HEK293T (cell line): ENCODE data around the gene EPHB2.
"Not testable (repeated sequence)": the region's sequence is repeated elsewhere in the genome, so short reads cannot be mapped to it uniquely, and the experiment has no call there.

ENCODE experiments used
- ARNT ChIP-seq: fragments of 450-650 bp; IDR thresholded peaks from 2 replicates; pipeline ENCODE4 v1.6.1; 2017; ENCODE audit warnings: mild to moderate bottlenecking
- BHLHE40 ChIP-seq: fragments of 450-650 bp; IDR thresholded peaks from 2 replicates; pipeline ENCODE4 v1.6.1; 2016; ENCODE audit warnings: mild to moderate bottlenecking, moderate library complexity, borderline replicate concordance
- ELF4 ChIP-seq: fragments of 450-650 bp; IDR thresholded peaks from 2 replicates; pipeline ENCODE4 v1.6.1; 2017; ENCODE audit warnings: antibody characterized with exemption
- FOXA1 ChIP-seq: fragments of 450-650 bp; IDR thresholded peaks from 2 replicates; pipeline ENCODE4 v1.6.1; 2016; ENCODE audit warnings: mild to moderate bottlenecking
- FOXK2 ChIP-seq: fragments of 450-650 bp; IDR thresholded peaks from 2 replicates; pipeline ENCODE4 v1.6.1; 2016; ENCODE audit warnings: mild to moderate bottlenecking
- FOXM1 ChIP-seq: fragments of 450-650 bp; IDR thresholded peaks from 2 replicates; pipeline ENCODE4 v1.6.1; 2017; ENCODE audit warnings: mild to moderate bottlenecking, borderline replicate concordance
- HDGF ChIP-seq: fragments of 450-650 bp; IDR thresholded peaks from 2 replicates; pipeline ENCODE4 v1.6.1; 2017; ENCODE audit warnings: antibody characterized with exemption, borderline replicate concordance
- LEF1 ChIP-seq: fragments of 450-650 bp; IDR thresholded peaks from 2 replicates; pipeline ENCODE4 v1.6.1; 2017; ENCODE audit warnings: mild to moderate bottlenecking, borderline replicate concordance
- NFRKB ChIP-seq: fragments of 450-650 bp; IDR thresholded peaks from 2 replicates; pipeline ENCODE4 v1.6.1; 2016; ENCODE audit warnings: mild to moderate bottlenecking, moderate library complexity
- SP1 ChIP-seq: fragments of 450-650 bp; IDR thresholded peaks from 2 replicates; pipeline ENCODE4 v1.6.1; 2017
- SUZ12 ChIP-seq: fragments of 450-650 bp; IDR thresholded peaks from 2 replicates; pipeline ENCODE4 v1.6.1; 2016; ENCODE audit warnings: mild to moderate bottlenecking
- TARDBP ChIP-seq: fragments of 450-650 bp; IDR thresholded peaks from 2 replicates; pipeline ENCODE4 v1.6.1; 2016
- ZNF384 ChIP-seq: fragments of 450-650 bp; IDR thresholded peaks from 2 replicates; pipeline ENCODE4 v1.6.1; 2016
- TF ChIP-seq, protein P1 (sequence below): fragments of 450-650 bp; IDR thresholded peaks from 2 replicates; pipeline ENCODE4 v1.6.1; 2016

DNA sequence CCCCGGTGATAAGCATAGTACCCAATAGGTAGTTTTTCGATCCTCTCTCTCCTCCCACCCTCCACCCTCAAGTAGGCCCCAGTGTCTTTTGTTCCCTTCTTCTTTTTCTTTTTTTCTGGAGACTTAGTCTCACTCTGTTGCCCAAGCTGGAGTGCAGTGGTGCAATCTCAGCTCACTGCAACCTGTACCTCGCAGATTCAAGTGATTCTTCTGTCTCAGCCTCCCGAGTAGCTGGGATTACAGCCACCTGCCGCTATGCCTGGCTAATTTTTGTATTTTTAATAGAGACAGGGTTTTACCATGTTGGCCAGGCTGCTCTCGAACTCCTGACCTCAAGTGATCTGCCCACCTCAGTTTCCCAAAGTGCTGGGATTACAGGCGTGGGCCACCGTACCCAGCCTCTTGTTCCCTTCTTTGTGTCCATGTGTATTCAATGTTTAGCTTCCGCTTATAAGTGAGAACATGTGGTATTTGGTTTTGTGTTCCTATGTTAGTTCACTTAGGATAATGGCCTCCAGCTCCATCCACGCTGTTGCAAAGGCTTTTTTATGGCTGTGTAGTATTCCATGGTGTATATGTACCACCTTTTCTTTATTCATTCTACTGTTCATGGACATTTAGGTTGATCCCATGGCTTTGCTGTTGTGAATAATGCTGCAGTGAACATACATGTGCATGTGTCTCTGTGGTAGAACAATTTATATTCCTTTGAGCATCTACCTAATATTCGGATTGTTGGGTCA is 133.0 kb downstream of the EPHB2 start:
- not testable (repeated sequence) for TF ChIP-seq LEF1, FOXM1, FOXK2, ZNF384, BHLHE40, SP1, TARDBP, NFRKB, SUZ12, ARNT, HDGF, ELF4, FOXA1
- TF ChIP-seq, protein P1, sequence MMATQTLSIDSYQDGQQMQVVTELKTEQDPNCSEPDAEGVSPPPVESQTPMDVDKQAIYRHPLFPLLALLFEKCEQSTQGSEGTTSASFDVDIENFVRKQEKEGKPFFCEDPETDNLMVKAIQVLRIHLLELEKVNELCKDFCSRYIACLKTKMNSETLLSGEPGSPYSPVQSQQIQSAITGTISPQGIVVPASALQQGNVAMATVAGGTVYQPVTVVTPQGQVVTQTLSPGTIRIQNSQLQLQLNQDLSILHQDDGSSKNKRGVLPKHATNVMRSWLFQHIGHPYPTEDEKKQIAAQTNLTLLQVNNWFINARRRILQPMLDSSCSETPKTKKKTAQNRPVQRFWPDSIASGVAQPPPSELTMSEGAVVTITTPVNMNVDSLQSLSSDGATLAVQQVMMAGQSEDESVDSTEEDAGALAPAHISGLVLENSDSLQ: not testable (repeated sequence)
